Measurements from ENCODE around the gene AP2B1. TPM values are rescaled to one million over a fixed set of nuclear protein-coding genes. Genes with fewer than 3 reads are reported as not detected.

AP2B1 gene
- 119 to 174 TPM (median 133 TPM) in 5 replicates for total RNA-seq (2022; extraction: Qiagen RNA extraction)

GRCh38 chr17:35587074-35587961 lies at the start of gene AP2B1:
AP2B1 (plus strand) TSS chr17:35587322; CDS start chr17:35594031, 6,709 bp downstream.

GRCh38 chr17:35537601-35538141 lies 49.5 kb upstream of the AP2B1 start, which contains the start of gene SLFN12L:
SLFN12L (minus strand) TSS chr17:35537678; CDS start chr17:35522364, 15,314 bp downstream.

GRCh38 chr17:35560703-35561102 lies 26.4 kb upstream of the AP2B1 start, which contains the start of gene SLFN14:
SLFN14 (minus strand) TSS chr17:35560819; CDS start chr17:35558062, 2,757 bp downstream.

GRCh38 chr17:35578197-35578928 lies 8.8 kb upstream of the AP2B1 start, which contains the start of gene PEX12:
PEX12 (minus strand) TSS chr17:35578571; CDS start chr17:35578021, 550 bp downstream.

GRCh38 chr17:35731239-35731916 lies 144.3 kb downstream of the AP2B1 start, which contains the start of gene RASL10B:
RASL10B (plus strand) TSS chr17:35731639; CDS start chr17:35735185, 3,546 bp downstream.

GRCh38 chr17:35752945-35753764 lies 166.0 kb downstream of the AP2B1 start, which contains the start of gene GAS2L2:
GAS2L2 (minus strand) TSS chr17:35753239; CDS start chr17:35752850, 389 bp downstream.

GRCh38 chr17:35760587-35760986 lies 173.5 kb downstream of the AP2B1 start, which contains the start of gene C17orf50:
C17orf50 (plus strand) TSS chr17:35760887; CDS start chr17:35760942, 55 bp downstream.

Other genes starting within 250 kb of the AP2B1 start
- gene SLFN11, start 213.7 kb upstream of the AP2B1 start, total RNA-seq (2022; extraction: Qiagen RNA extraction) = 3.7 to 9.2 TPM (median 5.8 TPM) in 5 replicates
- gene SLFN12, start 154.8 kb upstream of the AP2B1 start, total RNA-seq (2022; extraction: Qiagen RNA extraction) = 0.05 to 0.07 TPM (median 0.05 TPM) in 3 of 5 replicates, not detected in the others
- 3.4 to 4.4 TPM (median 4.0 TPM) in 5 replicates for gene SLFN13, start 138.6 kb upstream of the AP2B1 start, total RNA-seq (2022; extraction: Qiagen RNA extraction)
- not detected in 5 replicates for gene SLFN12L, start 49.6 kb upstream of the AP2B1 start, total RNA-seq (2022; extraction: Qiagen RNA extraction)
- gene SLFN14, start 26.5 kb upstream of the AP2B1 start, total RNA-seq (2022; extraction: Qiagen RNA extraction) = not detected in 5 replicates
- gene PEX12, start 8.8 kb upstream of the AP2B1 start, total RNA-seq (2022; extraction: Qiagen RNA extraction) = 8.2 to 9.8 TPM (median 9.0 TPM) in 5 replicates
- gene RASL10B, start 144.3 kb downstream of the AP2B1 start, total RNA-seq (2022; extraction: Qiagen RNA extraction) = 0.13 to 0.15 TPM (median 0.14 TPM) in 5 replicates
- gene GAS2L2, start 165.9 kb downstream of the AP2B1 start, total RNA-seq (2022; extraction: Qiagen RNA extraction) = 0.05 to 0.16 TPM (median 0.07 TPM) in 5 replicates
- gene C17orf50, start 173.6 kb downstream of the AP2B1 start, total RNA-seq (2022; extraction: Qiagen RNA extraction) = 0.23 to 0.44 TPM (median 0.41 TPM) in 4 of 5 replicates, not detected in the other
- 5.2 to 8.2 TPM (median 6.7 TPM) in 5 replicates for gene MMP28, start 208.3 kb downstream of the AP2B1 start, total RNA-seq (2022; extraction: Qiagen RNA extraction)
- gene TAF15, start 222.2 kb downstream of the AP2B1 start, total RNA-seq (2022; extraction: Qiagen RNA extraction) = 198 to 262 TPM (median 206 TPM) in 5 replicates

All from A549 treated with Hydrocortisone at 1 μM for 4 hours (cell line).